Measurements from ENCODE around the gene TMEM186.
"Not testable (repeated sequence)": the region's sequence is repeated elsewhere in the genome, so short reads cannot be mapped to it uniquely, and the experiment has no call there.

The TMEM186 gene

GRCh38 chr16:8797364-8798173 lies at the start of gene TMEM186, which contains the start of gene PMM2:
Gene TMEM186, minus strand, starts transcription at chr16:8797639. Its CDS starts 25 bp downstream, at chr16:8797614.
Gene PMM2, plus strand, starts transcription at chr16:8797839. Its CDS starts 44 bp downstream, at chr16:8797883.
- peak; percentile 97 for DNase-seq (ENCODE audit: low spot score)

DNA sequence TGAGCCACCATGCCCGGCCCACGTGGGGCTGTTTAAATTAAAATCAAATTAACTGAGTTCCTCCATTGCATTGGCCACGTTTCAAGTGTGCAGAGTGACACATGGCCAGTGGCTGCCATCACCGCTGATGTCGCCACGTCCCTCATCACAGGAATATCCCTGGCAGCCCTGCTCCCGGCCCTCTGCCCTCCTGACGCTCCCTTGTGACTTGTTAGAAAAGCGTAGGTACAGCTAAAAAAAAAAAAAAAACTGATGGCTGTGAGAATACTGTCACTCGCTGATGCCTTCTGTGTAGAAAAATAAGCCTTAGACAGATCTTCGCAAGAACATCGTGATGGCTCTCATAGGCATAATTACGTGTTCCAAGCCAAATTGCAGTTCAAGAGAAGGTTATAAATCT lies 49.7 kb upstream of the TMEM186 start:
- no peak for DNase-seq (ENCODE audit: low spot score)

DNA sequence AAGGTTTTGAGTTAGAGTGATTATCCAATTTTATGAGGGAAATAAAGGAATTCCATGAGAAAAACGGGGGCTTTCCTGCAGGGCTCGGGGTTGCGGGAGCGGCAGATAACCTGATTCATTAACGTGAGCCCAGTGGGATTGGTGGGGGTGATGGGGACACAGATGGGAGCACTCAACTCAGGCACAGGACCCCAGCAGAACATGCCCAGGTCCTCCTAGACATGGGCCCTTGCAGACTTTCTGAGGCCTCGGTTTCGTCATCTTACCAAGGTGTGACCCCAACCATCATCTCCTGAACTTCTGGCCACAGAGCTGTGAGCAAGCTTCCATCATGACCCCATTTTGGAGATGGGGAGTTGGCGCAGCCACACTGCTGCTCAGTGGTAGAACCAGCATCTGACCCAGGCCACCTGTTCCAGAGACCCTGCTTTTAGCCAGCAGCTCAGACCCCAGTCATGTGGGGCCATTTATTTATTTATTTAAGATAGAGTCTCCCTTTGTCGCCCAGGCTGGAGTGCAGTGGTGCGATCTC lies 49.0 kb upstream of the TMEM186 start:
- no peak for DNase-seq (ENCODE audit: low spot score)

DNA sequence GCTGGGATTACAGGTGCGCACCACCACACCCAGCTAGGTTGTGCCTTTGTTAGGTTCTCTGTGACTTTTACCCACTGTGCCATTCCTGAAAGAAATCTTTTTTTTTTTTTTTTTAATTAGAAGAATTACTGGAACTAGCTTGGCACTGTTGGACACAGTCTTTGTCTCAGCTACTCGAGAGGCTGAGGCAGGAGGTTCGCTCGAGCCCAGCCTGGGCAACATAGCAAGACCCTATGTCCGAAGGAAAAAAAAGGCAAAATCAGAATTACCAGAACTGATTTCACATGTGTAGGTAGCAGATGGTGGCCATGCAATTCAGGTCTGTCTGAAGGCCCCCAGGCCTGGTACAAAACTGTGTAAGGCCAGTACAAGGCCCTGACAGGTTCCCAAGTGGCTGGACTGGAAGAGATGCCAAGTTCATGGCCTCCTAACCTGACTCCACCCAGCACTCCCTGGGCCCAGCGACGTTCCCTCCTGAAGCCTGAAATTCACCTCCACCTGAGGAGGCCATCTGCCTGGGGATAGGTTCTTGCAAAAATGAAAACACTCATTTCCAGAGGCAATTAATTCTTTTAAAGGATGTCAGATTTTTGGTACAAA lies 48.4 kb upstream of the TMEM186 start:
- no peak for DNase-seq (ENCODE audit: low spot score)

- DNase-seq (ENCODE audit: low spot score), result not testable (repeated sequence)
These were observed 45.9 kb upstream of the TMEM186 start for GRCh38 chr16:8843296-8843695.

- not testable (repeated sequence) for DNase-seq (ENCODE audit: low spot score)
These were observed 44.6 kb upstream of the TMEM186 start for GRCh38 chr16:8842016-8842415.

GRCh38 chr16:8837594-8837993 lies 40.2 kb upstream of the TMEM186 start:
- DNase-seq (ENCODE audit: low spot score), result not testable (repeated sequence)

DNA sequence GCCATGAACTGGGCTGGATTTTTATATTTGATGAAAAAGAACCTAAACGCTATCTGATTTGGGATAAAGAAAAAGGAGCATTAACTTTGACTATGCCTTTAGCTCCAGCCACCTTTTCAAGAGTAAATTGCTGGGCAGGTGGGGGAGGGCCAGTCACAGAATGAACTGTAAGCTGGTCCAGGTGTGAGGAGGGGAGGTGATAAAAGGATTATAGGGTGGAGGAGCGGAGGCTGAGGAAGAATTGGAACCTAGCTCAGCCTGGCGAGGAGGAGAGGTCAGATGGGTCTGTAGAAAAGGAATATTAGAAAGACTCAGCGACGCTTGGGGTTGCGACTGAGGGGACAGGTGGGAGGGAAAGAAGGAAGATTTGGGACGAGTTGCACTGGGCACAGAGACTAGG lies 39.4 kb upstream of the TMEM186 start:
- DNase-seq (ENCODE audit: low spot score), result not testable (repeated sequence)

GRCh38 chr16:8832717-8833105 lies 35.3 kb upstream of the TMEM186 start:
- DNase-seq (ENCODE audit: low spot score), result no peak

DNA sequence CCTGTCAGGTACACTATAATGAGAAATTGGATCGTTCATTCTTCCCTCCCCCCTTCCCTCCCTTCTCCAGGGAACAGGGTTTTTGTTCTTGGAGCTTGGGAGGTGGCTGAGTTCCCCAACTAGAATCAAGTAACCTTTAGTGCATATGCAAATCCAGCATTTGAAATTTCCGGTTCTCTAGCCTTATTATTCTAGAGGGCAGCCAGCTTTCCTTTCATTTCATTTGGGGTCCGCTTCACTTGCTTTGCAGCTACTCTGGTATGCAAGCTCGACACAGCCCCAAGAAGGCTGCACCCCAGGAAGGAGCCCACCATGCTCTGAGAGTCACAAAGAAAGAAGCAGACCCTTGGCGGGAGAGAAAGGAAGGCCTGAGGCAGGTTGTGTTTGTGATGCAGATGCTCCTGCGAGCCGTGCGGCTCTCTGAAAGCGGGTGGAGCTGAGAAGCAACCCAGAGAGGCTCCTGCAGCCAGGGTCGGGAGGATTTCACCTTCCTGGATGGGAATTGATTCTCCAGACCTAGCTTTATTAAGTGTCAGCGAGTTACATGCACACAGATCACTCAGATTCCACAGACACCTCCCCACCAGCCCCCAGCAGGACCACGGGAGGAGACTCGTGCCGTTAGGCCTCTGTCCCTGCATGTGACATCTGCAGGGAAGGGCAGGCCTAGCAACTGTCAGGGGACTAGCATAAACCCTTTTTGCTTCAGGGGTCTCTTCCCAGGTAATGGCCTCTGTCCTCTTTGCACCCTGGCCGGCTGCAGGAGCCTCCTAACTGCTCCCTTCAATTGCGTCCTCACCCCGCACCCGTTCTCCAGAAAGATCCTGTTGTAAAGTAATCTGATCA lies 34.7 kb upstream of the TMEM186 start:
- DNase-seq (ENCODE audit: low spot score), result no peak

GRCh38 chr16:8831450-8831849 lies 34.0 kb upstream of the TMEM186 start:
- no peak for DNase-seq (ENCODE audit: low spot score)

- DNase-seq (ENCODE audit: low spot score), result no peak
These were observed 31.2 kb upstream of the TMEM186 start for GRCh38 chr16:8828541-8829165.

GRCh38 chr16:8826278-8826879 lies 28.9 kb upstream of the TMEM186 start:
- no peak for DNase-seq (ENCODE audit: low spot score)

GRCh38 chr16:8822403-8822802 lies 25.0 kb upstream of the TMEM186 start:
- DNase-seq (ENCODE audit: low spot score), result no peak

DNA sequence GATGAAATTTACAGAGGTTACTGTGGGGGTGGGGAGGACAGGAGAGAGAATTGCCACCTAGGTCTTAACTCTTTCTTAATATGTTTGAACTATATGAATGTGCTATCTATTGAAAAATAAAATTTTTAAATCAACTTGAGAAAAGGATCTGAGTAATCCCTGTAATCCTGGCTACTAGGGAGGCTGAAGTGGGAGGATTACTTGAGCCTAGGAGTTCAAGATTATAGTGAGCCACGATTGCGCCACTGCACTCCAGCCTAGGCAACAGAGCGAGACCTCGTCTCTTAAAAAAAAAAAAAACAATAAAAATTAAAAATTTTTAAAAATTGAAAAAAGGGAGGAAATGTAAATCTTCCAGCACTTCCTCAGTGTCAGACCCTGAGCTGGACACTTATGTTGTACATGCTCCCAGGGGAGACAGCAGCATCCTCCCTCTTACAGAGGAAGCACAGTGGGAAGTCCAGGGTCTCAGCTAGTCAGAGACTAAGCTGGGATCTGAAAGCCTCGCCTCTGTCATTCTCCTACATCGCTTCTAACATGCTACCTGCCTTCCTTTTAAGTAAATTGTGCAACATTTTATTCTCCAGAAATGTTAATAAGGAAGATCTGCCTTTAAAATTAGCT lies 22.1 kb upstream of the TMEM186 start:
- DNase-seq (ENCODE audit: low spot score), result no peak

DNA sequence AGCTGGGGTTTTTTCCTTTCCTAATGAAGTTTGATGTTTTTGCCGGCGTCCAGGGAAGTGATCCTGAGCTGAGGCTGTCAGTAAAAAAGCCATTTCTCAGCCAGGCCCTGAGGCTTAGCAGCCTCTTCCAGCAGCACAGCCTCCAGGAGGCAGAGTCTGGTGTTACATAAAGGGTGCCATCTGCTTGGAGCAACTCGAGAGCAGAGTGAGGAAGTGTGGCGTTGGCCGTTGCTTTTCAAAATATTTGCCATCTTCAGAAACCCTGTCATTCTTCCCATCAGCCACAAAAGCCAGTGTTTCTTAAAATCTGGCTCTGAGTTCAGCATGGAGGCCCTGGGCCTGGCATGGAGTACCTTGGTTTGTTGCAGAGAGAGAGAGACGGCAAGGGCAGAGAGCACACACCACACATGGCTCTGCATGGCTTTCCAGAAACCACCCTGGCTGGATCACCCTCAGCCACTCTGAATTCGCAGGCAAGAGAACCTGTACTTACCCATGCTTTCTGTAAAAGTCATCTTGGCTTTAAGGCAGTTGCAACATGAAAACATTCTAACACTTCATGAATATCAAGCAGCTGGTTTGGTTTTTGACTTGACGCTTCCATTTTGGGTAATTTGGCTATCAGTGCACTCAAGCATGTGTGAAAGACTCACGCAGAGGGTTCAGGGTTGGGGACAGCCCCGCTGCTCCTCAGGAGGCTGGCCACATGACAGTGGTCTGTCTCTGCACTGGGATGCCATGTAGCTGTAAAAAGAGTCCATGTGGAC lies 21.2 kb upstream of the TMEM186 start:
- DNase-seq (ENCODE audit: low spot score), result peak; percentile 31

GRCh38 chr16:8816967-8817655 lies 19.7 kb upstream of the TMEM186 start:
- DNase-seq (ENCODE audit: low spot score), result no peak

DNA sequence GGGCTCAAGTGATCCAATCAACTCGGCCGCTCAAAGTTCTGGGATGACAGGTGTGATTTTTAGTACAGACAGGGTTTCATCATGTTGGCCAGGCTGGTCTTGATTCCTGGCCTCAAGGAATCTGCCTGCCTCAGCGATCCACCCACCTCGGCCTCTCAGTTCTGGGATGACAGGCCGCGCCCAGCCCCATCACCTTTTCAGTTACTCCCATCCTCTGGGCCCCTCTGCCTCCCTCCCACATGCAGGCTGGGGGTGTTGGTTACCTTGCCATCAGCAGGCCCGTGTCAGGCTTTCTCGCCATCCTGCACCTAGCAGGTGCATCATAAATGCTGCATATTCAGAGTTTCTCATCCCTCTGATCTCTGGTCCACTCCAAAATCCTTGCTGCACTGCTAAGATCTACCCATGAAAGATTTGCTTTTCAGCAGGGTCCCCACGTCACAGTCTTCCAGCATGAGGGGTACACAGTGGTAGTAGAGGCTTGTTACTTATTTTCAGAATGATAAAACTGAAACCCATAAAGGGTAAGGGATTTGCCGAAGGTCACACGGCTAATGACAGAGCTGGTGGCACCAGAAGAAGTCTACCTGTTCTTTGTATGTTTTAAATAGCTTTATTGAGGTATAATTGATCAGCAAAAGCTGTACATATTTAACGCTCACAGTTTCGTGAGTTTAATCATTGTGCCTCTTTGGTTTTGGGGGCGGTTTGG lies 16.8 kb upstream of the TMEM186 start:
- no peak for DNase-seq (ENCODE audit: low spot score)

Measured in germinal center (tissue), 1 donor.